Colonic mucosa (tissue), 4 donors: ENCODE results near the gene ZNF579. TPM values are rescaled to one million over a fixed set of nuclear protein-coding genes. Genes with fewer than 3 reads are reported as not detected.

Source experiments
- DNase-seq: peaks from one replicate; pipeline ENCODE4 v3.0.0-alpha.2; 2020
- H3K27ac ChIP-seq: fragments of 200-600 bp; one replicate; pipeline ENCODE4 v1.8.0; 2021
- H3K27me3 ChIP-seq: fragments of 200-600 bp; one replicate; pipeline ENCODE4 v1.8.0; 2021
- H3K36me3 ChIP-seq: fragments of 200-600 bp; one replicate; pipeline ENCODE4 v1.8.0; 2021
- H3K4me1 ChIP-seq: fragments of 200-600 bp; one replicate; pipeline ENCODE4 v1.8.0; 2021; ENCODE audit warnings: mild to moderate bottlenecking
- H3K4me3 ChIP-seq: fragments of 200-600 bp; one replicate; pipeline ENCODE4 v1.8.0; 2021
- H3K9ac ChIP-seq, 2 donors: one replicate each; pipeline ENCODE4 v1.7.0; 2013; ENCODE audit warnings: control low read depth in 2 of 2, low read depth in 2 of 2, low read length in 2 of 2
- H3K9me3 ChIP-seq: fragments of 200-600 bp; one replicate; pipeline ENCODE4 v1.8.0; 2021
- intact Hi-C: fragments of 100-400 bp; cut with DNase I; formaldehyde crosslinking; loops from one replicate; pipeline ENCODE4 v1.14.1; 2022
- total RNA-seq, 2 donors: library from RNA; stranded (reverse); fragmentation: NEBNext Ultra II Directional in 1 of 2; extraction: Animal tissue kit (Norgen Biotek cat#: 25700) in 1 of 2; gene quantifications; one replicate each; pipeline ENCODE4 v1.2.1, GENCODE V29; 2021
- TF ChIP-seq, protein P1 (sequence below): fragments of 200-600 bp; IDR thresholded peaks from one replicate; pipeline ENCODE4 v1.8.0; 2022; ENCODE audit warnings: antibody characterized with exemption, mild to moderate bottlenecking
- donor health status: healthy.
- donor health status: DM: no; HTN: no; CAD: no.
- donor health status: DM: no; HTN: no; CAD: no.

The ZNF579 gene
- total RNA-seq, 2 donors from 2014 or later: 8.0 to 8.7 TPM

DNA sequence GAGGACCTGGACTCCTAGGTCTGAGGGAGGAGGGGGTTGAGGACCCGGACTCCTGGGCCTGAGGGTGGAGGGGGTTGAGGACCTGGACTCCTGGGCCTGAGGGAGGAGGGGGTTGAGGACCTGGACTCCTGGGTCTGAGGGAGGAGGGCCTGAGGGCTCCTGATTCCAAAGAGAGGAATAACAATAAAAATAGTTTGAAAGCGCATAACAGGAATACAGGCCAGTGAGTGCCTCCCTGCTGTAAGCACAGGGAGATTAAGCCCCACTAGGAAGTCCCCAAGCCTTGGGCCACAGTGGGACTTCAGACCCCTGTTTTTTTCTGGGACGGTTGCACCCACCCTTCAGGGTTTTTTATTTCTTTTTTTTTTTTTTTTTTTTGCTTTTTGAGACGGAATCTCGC lies 42.5 kb downstream of the ZNF579 start:
- Histone ChIP-seq H3K4me3 (no peak overlapping the region), H3K9me3 (no peaks in the 10 kb centered on the region), H3K27me3 (no peaks in the 10 kb centered on the region), H3K9ac (no peak overlapping the region), H3K27ac (no peak overlapping the region), H3K36me3 (no peaks in the 10 kb centered on the region), H3K4me1 (no peaks in the 10 kb centered on the region)
- DNase-seq: no peak
- intact Hi-C loops: no loop called here
- TF ChIP-seq, protein P1, sequence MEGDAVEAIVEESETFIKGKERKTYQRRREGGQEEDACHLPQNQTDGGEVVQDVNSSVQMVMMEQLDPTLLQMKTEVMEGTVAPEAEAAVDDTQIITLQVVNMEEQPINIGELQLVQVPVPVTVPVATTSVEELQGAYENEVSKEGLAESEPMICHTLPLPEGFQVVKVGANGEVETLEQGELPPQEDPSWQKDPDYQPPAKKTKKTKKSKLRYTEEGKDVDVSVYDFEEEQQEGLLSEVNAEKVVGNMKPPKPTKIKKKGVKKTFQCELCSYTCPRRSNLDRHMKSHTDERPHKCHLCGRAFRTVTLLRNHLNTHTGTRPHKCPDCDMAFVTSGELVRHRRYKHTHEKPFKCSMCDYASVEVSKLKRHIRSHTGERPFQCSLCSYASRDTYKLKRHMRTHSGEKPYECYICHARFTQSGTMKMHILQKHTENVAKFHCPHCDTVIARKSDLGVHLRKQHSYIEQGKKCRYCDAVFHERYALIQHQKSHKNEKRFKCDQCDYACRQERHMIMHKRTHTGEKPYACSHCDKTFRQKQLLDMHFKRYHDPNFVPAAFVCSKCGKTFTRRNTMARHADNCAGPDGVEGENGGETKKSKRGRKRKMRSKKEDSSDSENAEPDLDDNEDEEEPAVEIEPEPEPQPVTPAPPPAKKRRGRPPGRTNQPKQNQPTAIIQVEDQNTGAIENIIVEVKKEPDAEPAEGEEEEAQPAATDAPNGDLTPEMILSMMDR: no peak

DNA sequence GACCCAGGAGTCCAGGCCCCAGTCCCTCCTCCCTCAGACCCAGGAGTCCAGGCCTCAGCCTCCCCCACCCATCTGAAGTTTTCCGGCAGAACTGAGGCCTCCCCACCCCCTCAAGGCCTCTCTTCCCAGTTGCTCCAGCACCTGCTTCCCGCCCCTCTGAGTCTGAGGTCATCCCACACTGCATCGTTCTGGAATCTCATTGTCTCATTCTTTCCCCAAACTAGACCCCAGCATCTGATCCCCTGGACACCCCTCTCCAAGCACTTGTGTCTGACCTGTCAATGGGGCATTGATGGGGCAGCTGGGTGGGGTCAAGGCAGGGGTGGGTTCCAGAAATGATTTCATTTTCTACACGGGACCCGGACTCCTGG lies 42.9 kb downstream of the ZNF579 start:
- Histone ChIP-seq H3K27ac (no peak overlapping the region), H3K27me3 (no peaks in the 10 kb centered on the region), H3K36me3 (no peaks in the 10 kb centered on the region), H3K4me1 (no peaks in the 10 kb centered on the region), H3K9me3 (no peaks in the 10 kb centered on the region), H3K4me3 (no peak overlapping the region), H3K9ac (no peak overlapping the region)
- intact Hi-C loops: no loop called here
- TF ChIP-seq, protein P1: no peak
- DNase-seq: no peak

DNA sequence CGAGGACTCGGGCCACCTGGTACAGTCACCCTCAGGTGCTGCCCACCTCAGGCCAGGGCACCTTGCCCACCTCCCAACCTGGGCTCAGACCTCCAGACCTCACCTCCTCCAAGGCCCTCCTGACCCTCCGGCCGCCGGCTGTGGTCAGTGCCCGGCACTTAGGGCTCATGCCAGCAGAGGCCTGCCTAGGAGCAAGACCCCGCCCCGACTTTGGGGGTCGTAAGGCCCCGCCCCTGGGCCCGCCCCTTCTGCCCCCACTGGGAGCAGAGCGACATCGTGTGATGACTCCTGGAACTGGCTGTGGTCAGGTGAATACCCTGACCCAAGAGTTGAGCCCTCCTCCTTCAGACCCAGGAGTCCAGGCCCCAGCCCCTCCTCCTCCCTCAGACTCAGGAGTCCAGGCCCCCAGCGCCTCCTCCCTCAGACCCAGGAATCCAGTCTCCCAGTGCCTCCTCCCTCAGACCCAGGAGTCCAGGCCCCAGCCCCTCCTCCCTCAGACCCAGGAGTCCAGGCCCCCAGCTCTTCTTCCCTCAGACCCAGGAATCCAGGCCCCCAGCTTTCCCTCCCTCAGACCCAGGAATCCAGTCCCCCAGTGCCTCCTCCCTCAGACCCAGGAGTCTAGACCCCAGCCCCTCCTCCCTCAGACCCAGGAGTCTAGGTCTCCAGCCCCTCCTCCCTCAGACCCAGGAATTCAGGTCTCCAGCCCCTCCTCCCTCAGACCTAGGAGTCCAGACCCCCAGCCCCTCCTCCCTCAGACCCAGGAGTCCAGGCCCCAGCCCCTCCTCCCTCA lies 43.5 kb downstream of the ZNF579 start, which contains the start of gene SBK2:
Gene SBK2, minus strand, starts transcription at position 183 of the 790 bp plus-strand sequence. CDS start 839 bp downstream, outside the sequence.
- no peaks in the 10 kb centered on the region for H3K36me3 ChIP-seq
- H3K9ac ChIP-seq: no peak within 1 kb of the TSS
- H3K27ac ChIP-seq: no peak within 1 kb of the TSS

GRCh38 chr19:55536366-55536765 lies 44.3 kb downstream of the ZNF579 start:
- H3K9me3 ChIP-seq: no peaks in the 10 kb centered on the region
- intact Hi-C loops: no loop called here
- TF ChIP-seq, protein P1: no peak
- no peak overlapping the region for H3K9ac ChIP-seq
- no peaks in the 10 kb centered on the region for H3K27me3 ChIP-seq
- H3K36me3 ChIP-seq: no peaks in the 10 kb centered on the region
- DNase-seq: no peak
- H3K4me1 ChIP-seq: no peaks in the 10 kb centered on the region
- H3K27ac ChIP-seq: no peak overlapping the region
- no peak overlapping the region for H3K4me3 ChIP-seq

More for the DNA sequence above, 43.5 kb downstream of the ZNF579 start, which contains the start of gene SBK2:
- no peaks in the 10 kb centered on the region for H3K9me3 ChIP-seq
- no peak within 1 kb of the TSS for H3K4me3 ChIP-seq
- TF ChIP-seq, protein P1: no peak
- H3K4me1 ChIP-seq: no peaks in the 10 kb centered on the region
- no peak for DNase-seq
- intact Hi-C loops: no loop called here
- H3K27me3 ChIP-seq: no peaks in the 10 kb centered on the region

GRCh38 chr19:55535965-55536350 lies 44.7 kb downstream of the ZNF579 start:
- TF ChIP-seq, protein P1: no peak
- no peak for DNase-seq
- intact Hi-C loops: no loop called here
- H3K9ac ChIP-seq: no peak overlapping the region
- H3K27me3 ChIP-seq: no peaks in the 10 kb centered on the region
- H3K27ac ChIP-seq: no peak overlapping the region
- H3K4me3 ChIP-seq: no peak overlapping the region
- H3K36me3 ChIP-seq: no peaks in the 10 kb centered on the region
- H3K9me3 ChIP-seq: no peaks in the 10 kb centered on the region
- no peaks in the 10 kb centered on the region for H3K4me1 ChIP-seq
